ENCODE data around the gene COQ6.
"Not testable (repeated sequence)": the region's sequence is repeated elsewhere in the genome, so short reads cannot be mapped to it uniquely, and the experiment has no call there.

- not testable (repeated sequence) for TF ChIP-seq EZH2 (IDR thresholded peaks at IDR 0.05; ENCODE audit: low read depth, low read length, severe bottlenecking); PHF8 (conservative IDR thresholded peaks at IDR 0.05; ENCODE audit: low read depth, low read length); YY1 (IDR thresholded peaks at IDR 0.05; ENCODE audit: low read depth, low read length); EP300 (IDR thresholded peaks at IDR 0.05; ENCODE audit: borderline replicate concordance in 1 of 2, low read depth in 2 of 2, low read length in 2 of 2); CTCF (IDR thresholded peaks at IDR 0.05; ENCODE audit: control extremely low read depth in 1 of 3, insufficient read depth in 1 of 3, low read depth in 1 of 3, low read length in 3 of 3); POLR2AphosphoS5 (IDR thresholded peaks at IDR 0.05; ENCODE audit: low read depth, low read length); HDAC2 (IDR thresholded peaks at IDR 0.05; ENCODE audit: borderline replicate concordance in 1 of 2, low read depth in 2 of 2, low read length in 2 of 2); POLR2A (IDR thresholded peaks at IDR 0.05; ENCODE audit: control extremely low read depth in 1 of 2, low read depth in 2 of 2, low read length in 2 of 2); TCF12 (IDR thresholded peaks at IDR 0.05; ENCODE audit: low read depth, low read length); USF2 (IDR thresholded peaks at IDR 0.05; ENCODE audit: low read length)
Measured at GRCh38 chr14:73919457-73919856, 30.6 kb upstream of the COQ6 start.
